Vagina (tissue), 2 donors: Measurements from ENCODE around the gene SIVA1.

ENCODE experiments used
- CTCF ChIP-seq, 3 experiments: fragments of 450-650 bp in 2 of 3; fragments of 200-600 bp in 1 of 3; sonication (generic) in 1 of 3; IDR thresholded peaks; one replicate each; pipeline ENCODE4 v1.5.1; 2017 to 2019; ENCODE audit warnings: antibody characterized with exemption in 3 of 3, mild to moderate bottlenecking in 2 of 3, moderate library complexity in 2 of 3
- POLR2A ChIP-seq, 2 donors: fragments of 450-650 bp; IDR thresholded peaks; one replicate each; pipeline ENCODE4 v1.6.1; 2017; ENCODE audit warnings: antibody characterized with exemption in 2 of 2, mild to moderate bottlenecking in 2 of 2, moderate library complexity in 2 of 2

DNA sequence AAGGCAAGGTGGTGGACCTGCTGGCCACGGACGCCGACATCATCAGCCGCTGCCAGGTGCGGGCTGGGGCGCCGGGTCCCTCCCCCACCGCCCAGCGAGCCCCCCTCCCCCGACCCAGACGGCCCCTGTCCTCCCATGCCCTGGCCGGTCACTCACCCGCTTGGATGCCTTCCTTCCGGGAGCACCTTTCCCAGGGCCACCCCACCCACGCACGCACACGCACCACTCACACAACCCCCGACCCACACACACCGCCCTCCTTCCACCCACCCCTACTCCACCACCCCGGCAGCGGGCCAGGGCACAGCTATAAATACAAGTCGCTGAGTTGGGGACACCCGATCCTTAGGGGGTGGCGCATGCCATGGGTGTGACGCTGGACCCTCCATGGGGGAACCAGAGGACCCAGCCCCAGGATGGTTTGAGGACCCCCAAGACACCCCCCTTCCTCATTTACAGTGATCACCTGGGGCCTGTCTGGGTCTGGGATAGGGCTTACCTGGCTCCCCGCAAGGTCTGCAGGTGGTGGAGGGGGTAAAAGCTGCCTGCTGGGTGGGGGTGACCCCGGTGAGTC lies 28.5 kb upstream of the SIVA1 start:
- TF ChIP-seq CTCF (IDR thresholded peaks at IDR 0.05) (no peak), POLR2A (IDR thresholded peaks at IDR 0.05) (no peak)
